Muscle of arm (tissue), 12 donors: ENCODE data around the gene ADIG. TPM values are rescaled to one million over a fixed set of nuclear protein-coding genes. Genes with fewer than 3 reads are reported as not detected.

Experiments
- DNase-seq: peaks from one replicate; pipeline ENCODE4 v3.0.0-alpha.2; 2013
- polyA plus RNA-seq, 12 donors: library from polyadenylated mRNA; unstranded; fragments of 120-200 nt; gene quantifications; one replicate each; pipeline ENCODE4 v1.2.1, GENCODE V29; 2013; ENCODE audit not compliant: insufficient read length in 12 of 12

The ADIG gene
- polyA plus RNA-seq, 12 donors: not detected

- DNase-seq: peak; percentile 15
Measured at GRCh38 chr20:38601216-38602184, 20.5 kb downstream of the ADIG start, which contains the start of gene ARHGAP40. TSS of gene ARHGAP40 (plus strand) at chr20:38601809.

GRCh38 chr20:38602185-38602581 is 21.2 kb downstream of the ADIG start:
- no peak for DNase-seq

- DNase-seq: no peak
Measured at GRCh38 chr20:38603286-38603685, 22.3 kb downstream of the ADIG start.

GRCh38 chr20:38604873-38605303 is 23.9 kb downstream of the ADIG start:
- no peak for DNase-seq

- no peak for DNase-seq
Measured at GRCh38 chr20:38607351-38607750, 26.4 kb downstream of the ADIG start.

GRCh38 chr20:38608188-38608587 is 27.2 kb downstream of the ADIG start:
- no peak for DNase-seq

GRCh38 chr20:38609815-38610214 is 28.8 kb downstream of the ADIG start:
- no peak for DNase-seq

GRCh38 chr20:38610521-38610920 is 29.5 kb downstream of the ADIG start:
- DNase-seq: no peak

- DNase-seq: no peak
Measured at GRCh38 chr20:38612751-38613515, 31.9 kb downstream of the ADIG start.

GRCh38 chr20:38615283-38615682 is 34.3 kb downstream of the ADIG start:
- DNase-seq: no peak

GRCh38 chr20:38616457-38616856 is 35.5 kb downstream of the ADIG start:
- no peak for DNase-seq

- DNase-seq: no peak
Measured at GRCh38 chr20:38617011-38617829, 36.2 kb downstream of the ADIG start.

- no peak for DNase-seq
Measured at GRCh38 chr20:38617830-38618196, 36.8 kb downstream of the ADIG start.

- no peak for DNase-seq
Measured at GRCh38 chr20:38620441-38620840, 39.4 kb downstream of the ADIG start.

- no peak for DNase-seq
Measured at GRCh38 chr20:38623061-38623460, 42.1 kb downstream of the ADIG start.

- DNase-seq: no peak
Measured at GRCh38 chr20:38624084-38624483, 43.1 kb downstream of the ADIG start.

- DNase-seq: no peak
Measured at GRCh38 chr20:38625896-38626295, 44.9 kb downstream of the ADIG start.

GRCh38 chr20:38626921-38627659 is 46.1 kb downstream of the ADIG start:
- no peak for DNase-seq

GRCh38 chr20:38628580-38629470 is 47.8 kb downstream of the ADIG start:
- no peak for DNase-seq

GRCh38 chr20:38629979-38630378 is 49.0 kb downstream of the ADIG start:
- DNase-seq: no peak
